Activated CD4-positive, alpha-beta T cell treated with anti-CD3 and anti-CD28 coated beads, Interleukin-2, amount 50 U/mL, for 4 hours (primary cell): ENCODE results near the gene THRAP3.

Experiments
- DNase-seq, 2 experiments: peaks; one replicate each; pipeline ENCODE4 v3.0.0-alpha.2; 2020

Gene THRAP3

DNA sequence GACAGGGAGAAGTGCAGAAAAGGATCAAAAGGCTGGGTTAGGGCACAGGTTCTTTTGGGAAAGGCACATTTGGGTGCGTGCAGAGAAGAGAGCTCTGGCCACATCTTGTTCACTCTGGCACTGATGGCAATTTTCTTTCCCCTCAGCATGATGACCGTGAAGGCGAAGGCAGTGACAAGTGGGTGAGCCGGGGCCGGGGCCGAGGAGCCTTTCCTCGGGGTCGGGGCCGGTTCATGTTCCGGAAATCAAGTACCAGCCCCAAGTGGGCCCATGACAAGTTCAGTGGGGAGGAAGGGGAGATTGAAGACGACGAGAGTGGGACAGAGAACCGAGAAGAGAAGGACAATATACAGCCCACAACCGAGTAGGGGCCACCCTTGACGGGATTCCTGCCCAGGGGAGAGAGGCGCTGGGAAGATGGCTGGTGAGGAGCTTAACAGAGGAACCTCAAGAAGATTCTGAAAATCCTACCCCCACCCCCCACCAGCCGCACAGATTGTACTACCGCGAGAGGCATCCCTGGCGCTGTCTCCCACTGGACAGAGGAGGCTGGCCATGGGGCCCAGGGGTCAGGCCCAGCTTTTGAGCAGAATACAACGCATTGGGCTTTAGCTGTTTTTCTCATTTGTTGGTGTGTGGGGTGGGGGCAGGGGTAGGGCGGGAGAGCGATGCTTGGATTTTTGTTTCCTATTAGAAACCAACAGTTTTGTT is 79.6 kb downstream of the THRAP3 start:
- DNase-seq: no peak

DNA sequence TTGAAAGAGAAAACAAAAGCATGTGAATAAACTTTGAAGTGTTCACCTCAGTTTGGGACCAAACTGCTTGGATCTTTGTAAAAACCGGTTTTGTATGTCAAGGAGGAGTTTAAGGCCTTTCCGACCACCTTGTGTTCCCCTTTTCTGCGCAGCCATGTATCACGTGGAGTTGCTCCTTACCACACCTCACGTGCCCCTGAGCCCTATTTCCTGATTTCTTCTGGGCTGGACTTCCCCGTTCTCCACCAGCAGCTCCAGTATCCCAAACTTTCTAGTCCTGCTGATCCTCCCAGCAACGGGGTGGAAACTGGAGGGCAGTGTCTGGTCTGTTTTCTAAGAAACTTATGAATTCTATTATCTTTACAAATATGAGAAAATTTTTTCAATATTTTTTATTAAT is 80.3 kb downstream of the THRAP3 start:
- DNase-seq: no peak

DNA sequence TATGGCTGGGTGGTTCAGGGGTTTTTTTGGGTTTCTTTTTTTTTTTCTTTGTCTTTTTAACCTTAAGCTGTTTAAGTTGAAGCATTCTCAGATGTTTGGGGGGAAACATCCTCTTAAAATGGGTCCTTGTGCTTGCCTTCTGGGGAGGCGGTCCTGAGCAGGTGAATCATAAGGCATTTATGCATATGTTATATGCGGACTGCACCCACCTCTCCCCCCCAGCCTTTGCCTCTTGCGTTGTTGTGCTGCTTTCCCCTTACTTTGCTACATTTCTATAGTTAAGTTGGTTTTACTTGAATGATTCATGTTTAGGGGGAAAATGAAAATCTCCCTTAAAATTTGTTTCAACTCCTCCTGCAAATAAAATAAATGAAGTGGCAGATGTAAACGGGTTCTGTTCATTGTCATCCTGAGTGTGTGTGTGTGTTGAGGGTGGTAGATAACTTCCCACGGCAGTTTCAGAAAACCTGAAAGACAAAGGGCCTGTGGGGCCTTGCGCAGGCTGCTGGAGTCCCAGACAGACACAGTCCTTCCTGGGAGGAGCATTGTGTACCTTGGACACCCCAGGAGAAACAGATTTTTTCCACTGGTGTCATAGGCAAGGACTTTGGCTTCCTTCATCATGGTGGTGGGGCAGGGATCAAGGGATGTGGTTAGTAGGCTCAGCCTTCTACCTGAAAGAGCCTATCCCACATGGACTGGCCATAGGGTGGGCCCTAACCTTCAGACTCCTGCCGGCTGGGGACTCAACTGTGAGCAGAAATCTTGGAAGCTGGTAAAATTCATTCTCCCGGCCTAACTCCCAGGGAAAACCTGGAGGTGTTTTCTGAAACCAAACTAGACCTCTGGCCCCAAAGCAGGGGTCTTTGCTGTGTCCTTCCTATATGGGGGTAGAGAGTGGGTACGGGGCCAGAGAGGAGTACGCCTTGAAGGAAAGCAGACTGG is 81.0 kb downstream of the THRAP3 start:
- DNase-seq: no peak

DNA sequence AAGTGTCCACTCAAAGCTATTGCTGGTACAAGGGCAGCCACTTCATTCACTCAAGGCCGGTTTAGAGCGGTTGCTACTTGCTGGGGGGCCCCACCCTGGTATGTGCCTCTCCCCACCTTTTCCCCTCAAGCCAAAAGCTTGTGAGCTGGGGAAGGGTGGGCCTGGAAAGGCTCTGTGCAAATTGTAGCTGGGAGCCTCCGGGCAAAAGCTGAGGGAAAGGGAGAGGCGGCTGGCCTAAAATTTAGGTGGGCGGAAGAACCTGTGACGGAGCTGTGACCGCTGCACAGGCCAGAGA is 81.6 kb downstream of the THRAP3 start:
- no peak for DNase-seq

DNA sequence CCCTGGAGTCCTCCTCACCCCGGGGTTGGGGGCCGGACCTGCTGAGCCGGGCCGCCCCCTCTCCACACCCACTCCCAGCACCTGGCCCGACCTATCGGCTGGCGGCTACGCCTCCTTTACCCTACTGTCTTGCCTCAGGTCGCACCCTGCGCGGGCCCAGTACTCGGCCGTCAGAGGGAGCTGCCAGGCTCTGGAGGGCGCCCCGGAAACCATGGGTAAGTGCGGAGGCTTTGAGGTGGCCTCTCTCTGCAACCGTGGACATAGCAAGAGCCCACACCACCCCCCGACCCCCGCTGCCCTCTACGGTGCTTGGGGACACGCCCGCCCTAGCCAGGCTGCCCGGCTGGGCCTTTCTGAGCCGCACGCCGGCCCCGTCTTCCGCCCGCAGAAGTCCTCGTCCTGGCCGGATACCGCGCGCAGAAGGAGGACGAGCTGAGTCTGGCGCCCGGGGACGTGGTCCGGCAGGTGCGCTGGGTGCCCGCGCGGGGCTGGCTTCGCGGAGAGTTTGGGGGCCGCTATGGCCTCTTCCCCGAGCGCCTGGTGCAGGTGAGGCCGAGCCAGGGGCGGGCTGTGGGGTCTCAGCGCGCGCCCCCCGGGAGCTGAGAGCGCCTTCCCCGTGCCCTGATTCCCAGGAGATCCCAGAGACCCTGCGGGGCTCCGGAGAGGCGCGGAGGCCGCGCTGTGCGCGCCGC is 82.1 kb downstream of the THRAP3 start, which contains the start of gene SH3D21:
TSS of gene SH3D21 (plus strand) at position 159 of the 692 bp plus-strand sequence. CDS start at position 212, 53 bp downstream.
- DNase-seq: peak; percentile 44 to 48

DNA sequence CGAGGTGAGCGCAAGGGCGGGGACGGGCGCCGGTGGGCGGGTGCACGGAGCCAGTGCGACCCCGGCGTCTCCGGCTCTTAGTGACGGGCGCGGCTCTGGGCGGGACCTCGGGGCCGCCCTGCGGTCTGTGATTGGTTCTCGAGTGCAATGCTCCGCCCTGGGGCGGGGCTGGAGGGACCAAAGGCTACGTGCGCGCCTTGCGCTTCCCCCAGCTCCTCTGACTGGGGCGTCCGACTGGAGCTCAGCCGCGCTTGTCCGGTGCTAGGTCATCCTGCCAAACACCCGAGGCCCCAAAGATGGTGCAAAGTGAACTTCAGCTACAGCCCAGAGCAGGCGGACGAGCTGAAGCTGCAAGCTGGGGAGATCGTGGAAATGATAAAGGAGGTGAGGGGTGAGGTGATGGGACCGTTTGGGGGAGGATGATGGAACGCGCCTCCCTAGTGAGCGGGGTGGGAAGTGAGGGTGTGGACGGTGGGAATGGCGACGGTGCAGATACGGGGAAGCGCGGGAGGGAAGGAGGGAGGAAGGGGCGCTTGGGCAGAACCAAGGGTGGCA is 82.7 kb downstream of the THRAP3 start:
- peak; percentile 86 to 88 for DNase-seq

DNA sequence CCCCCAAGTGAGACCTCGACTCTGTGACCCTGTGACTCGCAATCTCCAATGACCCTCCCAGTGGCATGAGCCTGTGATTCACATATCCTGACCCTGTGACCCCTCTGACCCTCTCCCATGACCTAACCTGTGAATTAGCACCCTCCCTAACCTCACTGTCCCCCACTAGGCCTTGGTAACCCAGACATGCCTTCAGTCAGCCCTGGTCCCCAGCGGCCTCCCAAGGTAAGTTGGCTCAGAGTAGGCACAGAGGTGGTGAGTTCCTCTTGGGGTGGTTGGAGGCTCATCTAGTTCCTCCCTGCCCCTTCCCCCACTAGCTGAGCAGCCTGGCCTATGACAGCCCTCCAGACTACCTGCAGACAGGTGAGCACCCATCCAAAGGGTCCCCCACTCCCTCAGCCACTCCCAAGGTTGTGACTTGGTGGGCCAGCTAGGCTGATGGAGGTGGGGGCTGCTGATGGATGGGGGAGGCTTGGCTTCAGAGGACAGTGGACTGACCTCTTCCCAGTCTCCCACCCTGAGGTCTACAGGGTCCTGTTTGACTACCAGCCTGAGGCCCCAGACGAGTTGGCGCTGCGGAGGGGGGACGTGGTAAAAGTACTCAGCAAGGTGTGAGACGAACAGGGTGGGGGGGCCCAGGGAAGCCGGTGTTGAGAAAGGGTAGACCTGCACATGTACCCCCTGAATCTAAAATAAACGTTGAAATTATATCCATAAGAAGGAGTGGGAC is 83.5 kb downstream of the THRAP3 start:
- DNase-seq: no peak

DNA sequence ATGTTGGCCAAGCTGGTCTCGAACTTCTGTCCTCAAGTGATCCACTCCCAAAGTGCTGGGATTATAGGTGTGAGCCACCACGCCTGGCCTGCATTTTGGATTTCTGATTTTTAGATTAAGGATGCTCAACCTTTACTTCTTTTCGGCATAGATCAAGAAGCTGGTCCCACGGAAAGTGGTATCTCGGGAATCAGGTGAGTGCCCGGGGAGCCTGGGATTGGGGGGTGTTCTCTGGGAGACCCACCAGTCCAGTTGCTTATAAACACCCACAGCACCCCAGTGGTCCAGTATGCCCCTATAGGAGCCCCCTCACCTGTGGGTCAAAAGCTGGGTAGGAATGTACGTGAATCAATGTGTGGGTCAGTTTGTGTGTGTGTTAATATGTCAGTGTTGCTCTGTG is 85.2 kb downstream of the THRAP3 start:
- no peak for DNase-seq

DNA sequence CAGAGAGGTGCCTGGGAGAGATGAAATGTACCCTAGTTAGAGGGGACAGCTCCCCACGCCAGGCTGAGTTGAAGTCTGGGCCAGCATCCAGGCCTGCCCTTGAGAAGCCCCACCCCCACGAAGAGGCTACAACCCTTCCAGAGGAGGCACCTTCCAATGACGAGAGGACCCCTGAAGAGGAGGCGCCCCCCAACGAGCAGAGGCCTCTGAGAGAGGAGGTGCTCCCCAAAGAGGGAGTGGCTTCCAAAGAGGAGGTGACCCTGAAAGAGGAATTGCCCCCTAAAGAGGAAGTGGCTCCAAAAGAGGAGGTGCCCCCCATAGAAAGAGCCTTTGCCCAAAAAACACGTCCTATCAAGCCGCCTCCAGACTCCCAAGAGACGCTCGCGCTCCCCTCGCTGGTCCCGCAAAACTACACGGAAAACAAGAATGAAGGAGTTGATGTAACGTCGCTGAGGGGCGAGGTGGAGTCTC is 96.1 kb downstream of the THRAP3 start:
- DNase-seq: no peak

DNA sequence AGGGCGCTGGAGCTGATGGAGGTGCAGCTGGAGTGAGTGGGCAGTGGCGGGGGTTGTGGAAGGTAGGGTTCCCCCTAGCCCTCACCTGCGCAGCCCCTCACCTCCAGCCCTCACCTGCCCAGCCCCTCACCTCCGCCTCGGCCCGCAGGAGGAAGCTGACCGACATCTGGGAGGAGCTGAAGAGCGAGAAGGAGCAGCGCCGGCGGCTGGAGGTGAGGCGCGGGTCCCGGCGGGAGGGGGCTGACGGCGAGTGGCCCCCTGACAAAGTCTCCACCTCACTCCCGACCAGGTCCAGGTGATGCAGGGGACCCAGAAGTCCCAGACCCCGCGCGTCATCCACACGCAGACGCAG is 96.5 kb downstream of the THRAP3 start:
- no peak for DNase-seq

DNA sequence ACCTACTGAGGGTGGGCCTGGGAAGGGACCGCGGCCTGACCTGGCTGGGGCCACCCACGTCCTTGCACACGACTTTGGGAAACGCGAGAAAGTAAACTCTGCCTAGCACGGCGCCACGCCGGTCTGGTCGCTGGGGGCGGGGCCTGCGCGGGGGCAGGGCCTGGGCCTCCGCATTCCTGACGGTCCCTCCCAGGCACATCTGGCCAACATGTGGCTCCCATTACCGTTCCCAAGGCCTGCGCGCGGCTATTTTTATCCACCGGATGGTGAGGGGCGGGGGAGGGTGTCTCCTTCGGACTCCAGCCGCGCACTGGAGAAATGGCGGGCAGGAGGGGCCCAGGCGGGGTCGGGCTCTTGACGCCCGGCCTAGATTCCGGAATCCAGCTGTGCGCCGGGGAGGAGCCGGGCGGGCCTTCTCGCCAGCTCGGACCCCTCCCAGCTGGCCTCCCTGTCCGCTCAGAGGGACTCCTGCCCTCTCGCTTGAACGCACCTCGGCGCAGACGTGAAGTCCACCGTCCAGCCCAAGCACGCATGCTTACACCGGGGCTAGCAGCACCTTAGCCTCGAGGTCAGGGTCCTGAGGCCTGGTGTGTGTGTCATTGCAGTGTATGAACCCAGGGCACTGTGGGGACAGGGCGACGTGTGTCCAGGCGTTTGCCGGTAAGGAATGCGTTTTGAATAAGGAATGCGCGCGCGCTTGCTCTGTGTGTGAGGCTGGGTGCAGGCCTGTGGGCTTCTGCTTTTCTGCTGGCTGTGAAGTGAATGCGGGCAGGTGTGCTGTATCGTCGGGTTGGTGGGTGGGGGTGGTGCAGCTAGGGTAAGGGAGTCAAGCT is 97.1 kb downstream of the THRAP3 start:
- no peak for DNase-seq

DNA sequence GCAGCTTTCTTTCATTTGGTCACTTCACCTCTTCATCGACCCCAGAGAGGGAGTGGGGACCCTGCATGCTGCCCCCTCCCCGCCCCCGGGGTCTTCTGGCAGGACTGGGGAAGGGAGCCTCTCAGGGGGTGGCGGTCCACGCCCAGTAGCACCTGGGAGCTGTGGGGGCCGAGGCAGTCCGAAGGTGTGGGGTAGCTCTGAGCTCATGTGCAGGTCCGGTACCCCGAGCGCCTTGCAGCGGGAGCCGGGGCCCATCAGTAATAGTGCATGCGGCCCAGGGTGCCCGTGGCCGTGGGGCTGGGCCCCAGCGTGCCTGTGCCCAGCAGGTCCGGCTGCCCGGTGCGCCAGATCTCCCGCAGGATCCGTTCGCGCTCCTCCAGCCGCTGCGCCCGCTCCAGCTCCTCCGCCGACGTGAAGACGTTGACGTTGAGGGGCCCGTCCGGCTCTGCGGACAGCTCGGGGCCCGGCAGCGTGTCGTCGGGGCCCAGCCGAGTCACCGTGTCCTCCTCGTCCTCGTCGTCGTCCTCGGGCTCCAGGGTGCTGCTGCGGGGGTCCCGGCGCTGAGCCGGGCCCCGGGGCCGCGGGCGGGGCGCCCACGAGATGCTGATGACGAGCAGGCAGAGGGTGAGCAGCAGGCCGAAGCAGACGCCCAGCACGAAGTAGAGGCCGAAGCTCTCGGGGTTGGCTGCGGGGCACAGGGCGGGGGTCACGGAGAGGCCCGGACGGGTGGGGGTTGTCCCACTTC is 98.0 kb downstream of the THRAP3 start:
- no peak for DNase-seq

DNA sequence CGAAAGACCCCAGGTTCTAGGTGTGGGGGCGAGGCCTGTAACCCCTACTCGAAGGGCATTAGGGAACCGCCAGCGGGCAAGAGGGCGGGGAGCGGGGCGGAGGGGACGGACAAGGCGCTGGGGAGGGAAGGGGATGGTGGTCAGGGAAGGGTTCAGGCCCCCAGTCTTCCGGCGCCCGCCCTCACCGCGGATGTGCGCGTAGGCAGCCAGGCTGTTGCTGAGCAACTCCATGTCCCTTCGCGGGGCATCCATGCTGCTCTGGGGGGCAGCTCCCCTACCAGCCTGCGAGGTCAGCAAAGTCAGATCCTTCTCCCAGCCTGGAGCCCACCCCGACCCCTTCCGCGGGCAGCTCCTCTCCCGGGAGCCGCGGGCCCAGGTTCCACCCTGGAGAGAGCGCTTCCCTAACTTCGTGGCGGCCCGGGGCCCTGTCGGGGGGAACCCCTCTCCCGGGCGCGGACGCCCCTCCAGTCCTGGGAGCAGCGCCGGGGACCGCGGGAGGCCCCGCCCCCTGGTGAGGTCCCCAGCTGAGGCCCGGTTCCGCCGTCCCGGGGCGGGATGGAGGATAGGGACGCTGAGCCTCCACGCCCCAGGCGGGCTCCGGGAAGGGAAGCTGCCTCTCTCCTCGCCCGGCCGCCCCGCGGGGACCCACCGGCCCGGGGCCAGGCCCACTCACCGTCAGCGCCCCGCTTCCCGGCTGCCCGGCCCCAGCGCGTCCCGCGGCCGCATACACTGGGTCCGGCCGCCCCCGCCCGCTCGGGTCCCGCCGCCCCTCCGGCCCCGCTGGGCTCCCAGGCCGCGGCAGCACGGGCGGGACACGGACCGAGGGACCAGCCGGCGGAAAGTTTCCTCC is 98.8 kb downstream of the THRAP3 start:
- no peak for DNase-seq

DNA sequence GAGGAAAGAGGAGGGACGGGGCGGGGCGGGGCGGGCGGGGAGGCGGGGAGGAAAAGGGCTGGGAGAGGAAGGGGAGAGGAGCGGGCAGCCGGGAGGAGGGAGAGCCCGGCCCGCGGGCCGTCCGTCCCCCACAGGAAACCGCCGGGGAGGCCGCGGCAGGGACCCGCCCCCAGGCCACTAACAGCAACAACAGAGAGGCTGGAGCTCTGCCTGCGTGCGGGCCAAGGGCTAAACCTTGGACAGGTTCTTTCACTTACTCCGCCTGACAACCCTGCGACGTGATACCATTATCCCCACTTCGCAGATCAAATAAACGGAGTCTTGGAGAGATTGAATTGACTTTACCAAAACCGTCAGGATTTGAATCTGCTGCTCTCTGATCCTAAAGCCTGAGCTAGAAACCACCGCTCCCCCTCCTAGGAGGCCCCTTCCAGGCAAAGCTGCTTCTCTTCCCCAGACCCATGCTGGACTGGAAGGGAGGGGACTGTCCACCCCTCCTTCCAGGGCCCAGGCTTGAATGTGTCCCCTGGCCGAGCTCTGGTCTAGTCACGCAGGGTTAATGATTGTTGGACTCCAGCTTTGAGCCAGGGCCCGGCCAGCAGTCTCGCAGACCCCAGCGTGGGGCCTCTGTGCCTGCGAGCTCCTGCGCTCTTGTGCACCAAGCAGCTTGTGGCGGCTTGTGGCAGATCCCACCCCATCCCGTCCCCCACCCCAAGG is 99.6 kb downstream of the THRAP3 start, which contains the start of gene EVA1B:
TSS of gene EVA1B (minus strand) at position 10 of the 717 bp plus-strand sequence. CDS start 608 bp downstream, outside the sequence.
- no peak for DNase-seq

DNA sequence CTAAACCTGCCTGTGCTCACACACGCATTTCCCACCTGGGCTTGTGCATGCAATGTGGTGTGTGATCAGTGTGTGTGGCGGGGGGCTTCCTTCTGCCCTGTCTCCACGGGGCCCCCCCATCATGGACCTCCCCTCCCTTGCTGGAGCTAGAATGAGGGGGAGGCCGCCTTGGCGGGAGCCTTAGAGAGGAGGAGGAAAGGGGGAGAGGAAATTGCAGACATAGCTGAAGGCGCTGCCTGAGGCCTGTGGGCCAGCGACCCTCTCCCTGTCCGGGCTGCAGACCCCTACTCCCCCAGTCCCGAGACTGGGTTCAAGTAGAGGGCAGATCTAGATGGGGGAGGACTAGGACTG is 100.1 kb downstream of the THRAP3 start:
- DNase-seq: no peak

DNA sequence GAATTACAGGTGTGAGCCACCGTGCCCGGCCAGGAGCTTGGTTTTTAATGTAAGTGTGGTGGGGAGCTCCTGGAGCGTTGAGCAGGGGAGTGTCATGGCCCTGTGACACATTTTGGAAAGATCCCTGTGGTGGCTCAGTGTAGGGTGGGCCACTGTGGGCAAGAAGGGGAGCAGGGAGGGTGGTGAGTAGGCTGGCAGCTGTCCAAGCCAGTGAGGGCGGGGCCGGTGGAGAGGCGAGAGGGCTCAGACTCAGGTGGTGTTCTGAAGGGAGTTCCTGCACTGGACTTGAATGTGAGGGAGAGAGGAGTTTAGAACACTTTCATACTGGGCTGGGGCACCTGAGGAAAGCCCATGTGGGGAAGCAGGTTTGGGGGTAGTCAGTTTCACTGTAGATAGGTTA is 102.3 kb downstream of the THRAP3 start:
- DNase-seq: no peak

DNA sequence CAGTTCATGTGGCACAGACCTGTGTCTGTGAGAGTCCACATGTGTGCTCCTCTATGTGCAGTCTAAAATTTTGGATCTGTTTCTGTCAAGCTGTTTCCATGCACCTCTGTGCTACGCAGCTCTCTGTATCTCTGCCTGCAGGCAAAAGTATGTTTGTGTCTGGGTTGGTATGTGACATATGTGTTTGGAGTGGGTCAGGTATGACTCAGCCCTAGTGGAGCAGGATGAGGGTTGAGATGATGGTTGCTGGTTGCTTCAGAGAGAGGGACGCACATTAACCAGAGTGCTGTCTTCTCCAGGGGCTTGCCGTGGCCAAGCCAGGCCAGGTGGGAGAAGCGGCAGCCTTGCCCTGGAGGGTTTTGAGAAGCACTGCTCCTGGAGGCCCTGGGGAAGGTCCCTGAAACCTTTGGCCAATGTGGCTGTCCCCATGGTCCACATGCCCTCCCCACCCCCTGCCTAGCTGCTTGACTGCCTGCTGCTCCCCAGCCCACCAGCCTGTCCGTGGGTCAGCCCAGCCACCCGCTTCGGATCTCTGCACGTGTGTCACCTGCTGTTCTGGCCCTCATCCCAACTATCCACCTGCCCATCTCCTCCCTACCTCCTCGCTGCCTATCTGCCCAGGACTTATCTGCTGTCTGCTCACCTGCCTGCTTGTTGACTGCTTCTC is 103.3 kb downstream of the THRAP3 start:
- DNase-seq: no peak

DNA sequence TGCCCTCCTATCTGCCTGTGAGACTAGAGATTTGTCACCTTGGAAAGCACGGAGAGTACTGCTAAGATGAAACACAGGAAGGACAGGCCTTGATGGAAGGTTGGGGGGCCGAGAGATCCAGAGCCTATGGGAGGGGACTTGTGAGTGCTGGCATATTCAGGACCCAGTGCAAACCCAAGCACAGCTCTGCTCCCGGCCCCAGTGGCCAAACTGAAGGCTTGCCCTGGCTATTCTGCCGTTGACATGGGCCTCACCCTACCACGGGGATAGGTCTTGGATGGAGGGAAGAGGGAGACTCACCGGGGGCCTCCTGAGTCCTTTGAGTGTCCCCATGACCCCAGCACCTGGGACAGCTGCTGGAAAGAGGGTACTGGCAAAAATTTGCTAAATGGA is 103.8 kb downstream of the THRAP3 start:
- no peak for DNase-seq

DNA sequence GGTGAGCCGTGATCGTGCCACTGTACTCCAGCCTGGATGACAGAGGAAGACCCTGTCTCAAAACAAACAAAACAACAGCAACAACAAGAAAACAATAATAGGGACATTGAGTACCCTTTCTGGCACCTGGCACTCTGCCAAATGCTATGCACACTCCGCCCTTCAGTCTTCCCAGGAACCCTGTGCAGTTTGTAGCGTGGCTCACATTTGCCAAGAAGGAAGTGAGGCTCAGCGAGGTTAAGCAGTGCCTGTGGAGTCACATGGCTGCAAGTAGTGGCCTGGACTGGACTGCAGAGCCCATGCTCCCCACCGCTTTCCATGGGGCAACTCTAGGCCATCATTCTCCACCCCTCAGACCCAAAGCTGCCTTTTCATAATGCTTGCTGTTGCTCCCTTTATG is 104.5 kb downstream of the THRAP3 start:
- DNase-seq: no peak
